ENCODE measurements around the gene OAS1.

OAS1 gene

GRCh38 chr12:112967858-112968257 lies 61.1 kb downstream of the OAS1 start:
- no peak for DNase-seq

Measured in NCI-H1417 treated with DMSO at 0.1 percent for 48 hours (cell line).